GM13977 (cell line): ENCODE measurements around the gene TPPP3.
A peak's percentile ranks its signal among the peaks of the same experiment; 100 is the strongest.

ENCODE experiments used
- DNase-seq: peaks from one replicate; pipeline ENCODE4 v3.0.0; 2012; ENCODE audit warnings: low spot score
- in situ Hi-C: fragments of 300-500 bp; cut with MboI; formaldehyde crosslinking; loops from one replicate; pipeline ENCODE4 v1.12.0; 2022; ENCODE audit warnings: low sequenced_read_pairs, low pct_unique_long_range_greater_than_20kb, mixed read lengths, inconsistent platforms; ENCODE audit not compliant: unreplicated experiment
- TF ChIP-seq, protein P1 (sequence below): IDR thresholded peaks from 2 replicates; pipeline ENCODE4 v1.5.1; 2012; ENCODE audit warnings: mild to moderate bottlenecking, control low read depth; ENCODE audit not compliant: insufficient read depth; ENCODE audit errors: extremely low read depth, missing control alignments

Gene TPPP3

DNA sequence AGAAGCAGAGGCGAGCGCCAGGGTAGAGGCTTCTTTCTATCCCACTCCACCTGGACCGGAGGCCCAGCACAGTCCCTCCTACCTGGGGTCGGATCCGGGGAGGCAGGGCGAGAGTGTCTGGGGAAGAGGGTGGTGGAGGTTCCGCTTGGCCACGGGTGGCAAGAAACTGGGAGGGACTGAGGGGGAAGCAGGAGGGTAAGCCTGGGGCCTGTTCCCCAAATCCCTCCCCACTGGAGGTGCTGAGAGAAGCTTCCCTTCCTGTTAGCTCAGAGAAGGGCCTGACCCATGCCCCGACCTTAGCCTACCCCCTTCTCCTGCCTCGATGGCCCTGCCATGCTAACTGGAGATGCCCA, 1.8 kb upstream of the TPPP3 start:
- in situ Hi-C loops, result no loop called here
- DNase-seq, result peak; percentile 34
- TF ChIP-seq, protein P1, sequence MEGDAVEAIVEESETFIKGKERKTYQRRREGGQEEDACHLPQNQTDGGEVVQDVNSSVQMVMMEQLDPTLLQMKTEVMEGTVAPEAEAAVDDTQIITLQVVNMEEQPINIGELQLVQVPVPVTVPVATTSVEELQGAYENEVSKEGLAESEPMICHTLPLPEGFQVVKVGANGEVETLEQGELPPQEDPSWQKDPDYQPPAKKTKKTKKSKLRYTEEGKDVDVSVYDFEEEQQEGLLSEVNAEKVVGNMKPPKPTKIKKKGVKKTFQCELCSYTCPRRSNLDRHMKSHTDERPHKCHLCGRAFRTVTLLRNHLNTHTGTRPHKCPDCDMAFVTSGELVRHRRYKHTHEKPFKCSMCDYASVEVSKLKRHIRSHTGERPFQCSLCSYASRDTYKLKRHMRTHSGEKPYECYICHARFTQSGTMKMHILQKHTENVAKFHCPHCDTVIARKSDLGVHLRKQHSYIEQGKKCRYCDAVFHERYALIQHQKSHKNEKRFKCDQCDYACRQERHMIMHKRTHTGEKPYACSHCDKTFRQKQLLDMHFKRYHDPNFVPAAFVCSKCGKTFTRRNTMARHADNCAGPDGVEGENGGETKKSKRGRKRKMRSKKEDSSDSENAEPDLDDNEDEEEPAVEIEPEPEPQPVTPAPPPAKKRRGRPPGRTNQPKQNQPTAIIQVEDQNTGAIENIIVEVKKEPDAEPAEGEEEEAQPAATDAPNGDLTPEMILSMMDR, result no peak

DNA sequence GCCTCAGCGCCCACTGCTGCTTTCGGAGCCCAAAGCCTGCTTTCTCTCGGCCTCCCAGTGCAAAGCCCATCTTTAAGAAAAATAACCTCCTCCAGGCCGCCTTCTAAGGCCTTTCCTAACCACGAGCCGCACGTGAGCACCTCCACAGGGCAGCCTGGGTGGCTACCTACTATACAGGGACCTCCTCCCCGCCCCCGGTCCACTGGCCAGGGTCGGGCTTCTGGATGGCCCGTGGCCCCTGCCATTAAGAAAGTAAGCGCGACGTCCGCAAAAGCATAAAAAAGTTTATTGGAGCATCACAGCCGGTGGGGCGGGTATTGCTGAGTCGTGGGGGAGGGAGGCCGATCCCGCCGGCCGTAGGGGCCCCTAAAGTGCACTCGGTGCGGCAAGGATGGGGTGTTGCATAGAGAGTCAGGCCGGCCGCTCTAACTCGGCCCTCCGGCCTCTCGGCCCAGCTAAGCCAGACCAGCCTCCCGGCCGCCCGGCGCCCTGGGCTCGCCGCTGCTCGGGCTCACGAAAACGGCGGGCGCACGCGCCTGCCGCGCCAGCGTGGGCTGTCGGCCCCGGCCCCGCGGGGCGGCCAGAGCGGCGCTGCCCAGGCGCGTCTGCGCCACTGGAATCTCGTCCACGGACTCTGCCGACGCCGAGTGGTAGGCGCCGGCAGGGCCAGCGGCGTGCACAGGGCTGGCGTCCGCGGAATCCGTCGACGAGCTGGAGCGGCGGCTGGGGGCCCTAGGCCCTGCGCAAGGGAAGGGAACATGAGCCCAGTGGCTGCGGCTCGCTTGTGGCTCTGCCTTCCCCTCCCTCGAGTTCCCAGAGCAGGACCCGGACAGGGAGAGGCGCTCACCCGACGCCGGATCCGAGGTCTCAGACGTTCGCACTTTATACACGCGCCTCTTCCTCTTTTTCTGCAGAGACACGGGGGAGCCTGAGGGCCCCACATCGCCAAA, 1.1 kb upstream of the TPPP3 start:
- peak; percentile 55 for DNase-seq
- TF ChIP-seq, protein P1, result no peak
- in situ Hi-C loops, result no loop called here

DNA sequence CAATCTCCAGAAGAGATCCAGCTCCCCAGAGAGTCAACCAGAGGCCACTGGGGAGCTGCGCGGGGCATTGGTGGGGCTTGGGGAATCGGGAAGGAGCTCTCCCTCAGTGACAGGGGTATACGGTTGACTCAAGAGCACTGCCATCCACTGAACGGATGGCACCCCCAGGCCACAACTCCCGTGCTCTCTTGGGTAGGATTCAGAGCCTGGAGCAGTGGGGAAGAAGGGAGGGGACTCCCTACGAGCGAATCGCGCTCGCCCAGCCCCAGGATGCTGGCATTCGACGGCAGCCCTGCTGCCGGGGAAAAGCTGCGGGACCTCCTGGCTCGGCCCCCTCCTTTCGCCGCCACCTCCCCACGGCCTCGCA, 473 bp upstream of the TPPP3 start:
- no peak for DNase-seq
- TF ChIP-seq, protein P1, result no peak
- in situ Hi-C loops, result no loop called here

DNA sequence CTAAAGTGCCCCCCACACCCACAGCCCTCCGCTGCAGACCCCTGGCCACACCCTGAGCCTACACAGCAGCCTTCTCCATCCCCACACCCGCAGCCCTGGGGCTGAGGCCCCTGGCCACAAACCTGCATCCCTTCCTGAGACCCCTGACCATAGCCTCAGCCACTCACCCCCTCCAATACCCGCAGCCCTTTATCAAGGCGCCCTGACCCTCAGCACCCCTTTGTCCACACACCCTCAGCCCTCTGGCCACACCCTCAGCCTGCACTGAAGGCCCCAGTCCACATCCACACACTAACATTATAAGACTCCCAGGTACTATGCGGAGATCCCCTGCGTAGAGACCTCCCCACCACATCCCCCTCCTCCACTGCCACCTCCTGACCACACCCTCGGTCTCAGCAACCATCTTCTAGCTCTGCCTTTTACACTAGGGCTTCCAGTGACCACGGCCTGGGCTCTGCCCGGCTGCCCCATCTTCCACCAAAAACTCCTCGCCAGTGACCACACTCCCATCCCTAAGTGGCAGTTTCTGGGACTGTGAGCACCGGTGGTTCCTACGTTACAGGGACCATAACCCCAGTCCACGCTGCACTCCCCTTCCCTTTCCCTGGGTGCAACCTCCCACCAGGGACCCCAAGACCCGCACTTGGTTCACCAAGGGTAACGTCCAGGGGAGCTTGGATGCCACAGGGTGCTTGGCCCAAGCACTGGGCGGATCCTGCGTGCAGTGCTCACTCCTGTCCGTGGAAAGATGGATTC, 818 bp downstream of the TPPP3 start:
- TF ChIP-seq, protein P1, result no peak
- in situ Hi-C loops, result no loop called here
- peak; percentile 17 for DNase-seq

DNA sequence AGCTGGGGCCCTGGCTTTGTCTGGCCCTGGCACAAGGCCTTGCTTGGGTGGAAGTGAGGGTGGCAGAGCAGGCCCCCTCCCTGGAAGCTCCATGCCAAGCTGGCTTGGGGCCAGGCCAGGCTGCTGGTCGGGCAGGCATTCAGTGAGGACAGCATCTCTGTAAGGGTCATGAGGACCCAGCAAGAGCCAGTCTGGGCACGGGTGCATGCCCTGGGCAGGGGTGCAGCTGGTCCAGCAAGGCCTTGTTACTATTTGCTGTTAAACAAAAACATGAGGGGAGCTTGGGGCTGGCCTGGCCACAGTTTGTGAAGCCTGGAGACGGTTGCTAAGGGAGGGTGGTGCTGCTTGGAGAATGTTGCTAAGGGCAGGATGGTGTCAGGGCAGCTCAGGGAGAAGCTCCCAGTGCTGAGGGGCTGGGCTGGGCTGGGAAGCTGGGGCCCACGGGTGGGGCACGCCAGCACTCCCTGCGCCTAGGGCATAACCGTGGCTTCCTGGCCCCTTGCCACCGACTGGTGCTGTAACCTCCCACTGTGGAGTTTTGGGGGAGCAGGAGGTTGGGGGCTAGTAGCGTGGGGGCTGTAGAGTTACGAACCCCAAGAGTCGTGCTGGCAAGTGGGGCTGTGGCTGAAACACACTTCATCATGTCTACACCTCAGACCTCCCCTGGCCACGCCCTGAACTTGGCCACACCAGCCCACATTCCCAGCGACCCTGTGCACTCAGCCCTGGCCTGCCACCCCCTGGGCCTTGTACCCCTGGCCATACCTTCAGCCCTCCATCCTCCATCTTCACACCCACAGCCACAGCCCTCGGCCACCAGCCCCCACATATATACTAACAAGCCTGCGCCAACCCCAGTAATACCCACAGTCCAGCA, 1.6 kb downstream of the TPPP3 start:
- TF ChIP-seq, protein P1, result no peak
- DNase-seq, result no peak
- in situ Hi-C loops, result no loop called here

DNA sequence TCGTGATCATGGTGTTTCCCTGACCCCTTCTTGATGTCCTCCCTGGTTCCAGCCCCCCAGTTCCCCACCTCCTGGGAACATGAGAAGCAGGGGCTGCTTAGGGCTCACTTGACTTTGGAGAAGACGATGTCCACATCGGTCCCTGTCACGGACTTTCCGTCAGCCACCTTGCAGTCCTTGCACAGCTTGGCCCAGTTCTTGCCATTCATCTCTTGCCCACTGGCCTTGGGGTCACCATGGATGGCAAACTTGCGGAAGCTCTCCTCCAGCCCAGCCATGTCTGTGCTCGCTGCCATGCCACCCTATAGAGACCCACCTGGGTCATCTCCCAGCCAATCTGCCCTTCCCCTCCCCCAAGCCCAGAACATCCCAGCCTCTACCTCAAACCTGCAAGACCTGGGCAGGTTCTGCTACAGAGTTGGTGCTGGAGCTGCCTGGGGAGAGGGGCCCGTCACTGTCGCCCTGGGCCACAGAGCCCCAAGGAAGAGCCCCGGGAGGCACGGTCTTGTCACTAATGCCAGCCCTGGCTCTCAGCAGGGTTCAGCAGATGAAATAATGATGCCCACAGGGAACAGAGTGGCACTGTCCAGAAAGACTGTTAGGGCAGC, 2.4 kb downstream of the TPPP3 start:
- no peak for DNase-seq
- TF ChIP-seq, protein P1, result no peak
- in situ Hi-C loops, result no loop called here
